Natural killer cell treated with Interleukin-12 subunit alpha and Interleukin-12 subunit beta and Interleukin-15 and Interleukin-18, amount 100 ng/mL, for 72 hours (primary cell): ENCODE data around the gene MIS18A. TPM values are rescaled to one million over a fixed set of nuclear protein-coding genes. Genes with fewer than 3 reads are reported as not detected.

Experiments used
- ATAC-seq, 2 donors: fragments of 150-1000 bp; cut with Tn5 transposase in 1 of 2; sonication (Bioruptor Pico), chemical (Tn5 transposase) in 1 of 2; 2 replicates each; pipeline ENCODE4 v1.10.0; 2021
- DNase-seq: peaks from one replicate; pipeline ENCODE4 v3.0.0; 2022; ENCODE audit warnings: low spot score
- H3K27ac Mint-ChIP-seq, 2 donors: 1 replicate in 1 of 2; 2 replicates in 1 of 2; pipeline ENCODE4 v1.8.0; 2022; ENCODE audit warnings: mixed read lengths in 2 of 2, mild to moderate bottlenecking in 1 of 2, moderate library complexity in 1 of 2
- H3K27me3 Mint-ChIP-seq, 2 donors: 1 replicate in 1 of 2; 2 replicates in 1 of 2; pipeline ENCODE4 v1.8.0; 2022; ENCODE audit warnings: mixed read lengths in 2 of 2
- H3K36me3 Mint-ChIP-seq: one replicate; pipeline ENCODE4 v1.8.0; 2022; ENCODE audit warnings: mixed read lengths
- H3K4me1 Mint-ChIP-seq, 2 donors: 1 replicate in 1 of 2; 2 replicates in 1 of 2; pipeline ENCODE4 v1.8.0; 2022; ENCODE audit warnings: low read depth in 2 of 2, mixed read lengths in 2 of 2, mild to moderate bottlenecking in 1 of 2
- H3K4me3 Mint-ChIP-seq: one replicate; pipeline ENCODE4 v1.8.0; 2022; ENCODE audit warnings: mixed read lengths
- H3K9me3 Mint-ChIP-seq: 2 replicates; pipeline ENCODE4 v1.8.0; 2022; ENCODE audit warnings: mixed read lengths
- total RNA-seq, 2 donors: library from RNA; stranded (reverse); gene quantifications; one replicate each; pipeline ENCODE4 v1.2.3, GENCODE V29; 2022

MIS18A gene
- total RNA-seq, 2 donors from 2014 or later: 13.4 to 25.2 TPM

DNA sequence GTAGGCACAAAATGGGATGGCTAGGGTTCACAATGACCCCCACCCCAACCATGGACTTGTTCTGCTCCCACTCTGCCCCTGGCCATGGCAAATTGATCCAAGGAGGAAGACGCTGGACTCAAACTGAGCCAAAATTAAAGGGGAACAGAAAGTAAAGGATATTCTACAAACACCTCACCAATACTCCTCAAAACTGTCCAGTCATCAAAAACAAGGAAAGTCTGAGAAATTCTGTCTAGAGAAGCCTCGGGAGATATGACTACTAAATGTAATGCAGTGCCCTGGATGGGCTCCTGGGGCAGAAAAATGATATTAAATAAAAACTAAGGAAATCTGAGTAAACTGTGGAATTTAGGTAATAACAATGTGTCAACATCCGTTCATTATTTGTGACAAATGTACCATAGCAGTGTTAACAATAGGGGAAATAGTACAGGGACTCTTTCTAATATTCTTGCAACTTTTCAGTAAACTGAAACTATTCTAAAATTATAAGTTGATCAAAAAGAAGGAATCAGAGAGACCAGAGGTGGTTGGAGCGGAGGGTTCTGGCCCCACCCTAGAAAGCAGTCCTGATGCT, 45.0 kb downstream of the MIS18A start:
- H3K4me3 Mint-ChIP-seq: no peak overlapping the region
- no peaks in the 10 kb centered on the region for H3K4me1 Mint-ChIP-seq
- H3K36me3 Mint-ChIP-seq: no peaks in the 10 kb centered on the region
- H3K27me3 Mint-ChIP-seq: peaks cover 7 to 22% of the 10 kb centered on the region in 2 donors
- peaks cover 4% of the 10 kb centered on the region for H3K9me3 Mint-ChIP-seq
- ATAC-seq (no peak), DNase-seq (no peak)
- no peak overlapping the region for H3K27ac Mint-ChIP-seq

DNA sequence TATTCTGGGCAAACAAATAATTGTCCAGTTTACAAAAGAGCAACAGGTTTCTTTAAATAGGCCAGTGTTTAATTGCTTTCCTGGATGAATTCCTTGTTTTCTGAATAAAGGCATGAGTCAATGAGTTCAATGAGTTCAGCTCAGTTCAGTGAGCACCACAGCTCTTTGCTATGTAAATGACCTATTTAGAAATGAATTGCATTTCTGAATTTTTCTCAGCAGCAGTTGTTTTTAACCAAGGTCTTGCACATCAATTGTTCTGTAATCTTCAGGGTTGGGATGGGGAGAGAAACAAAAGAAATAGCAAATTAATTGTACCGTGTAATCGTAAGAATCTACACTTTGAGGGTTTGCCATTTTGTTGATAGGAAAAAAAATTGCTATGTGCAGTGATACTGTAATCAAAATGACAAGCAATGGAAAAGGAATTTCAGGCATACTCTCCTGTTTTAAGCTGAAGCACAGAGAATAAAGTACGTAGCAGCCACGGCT, 45.7 kb downstream of the MIS18A start:
- DNase-seq: no peak
- no peaks in the 10 kb centered on the region for H3K36me3 Mint-ChIP-seq
- no peaks in the 10 kb centered on the region for H3K9me3 Mint-ChIP-seq
- no peak overlapping the region for H3K27ac Mint-ChIP-seq
- H3K4me3 Mint-ChIP-seq: no peak overlapping the region
- peaks cover 3 to 15% of the 10 kb centered on the region in 2 donors for H3K27me3 Mint-ChIP-seq
- H3K4me1 Mint-ChIP-seq: no peaks in the 10 kb centered on the region
- no peak for ATAC-seq

DNA sequence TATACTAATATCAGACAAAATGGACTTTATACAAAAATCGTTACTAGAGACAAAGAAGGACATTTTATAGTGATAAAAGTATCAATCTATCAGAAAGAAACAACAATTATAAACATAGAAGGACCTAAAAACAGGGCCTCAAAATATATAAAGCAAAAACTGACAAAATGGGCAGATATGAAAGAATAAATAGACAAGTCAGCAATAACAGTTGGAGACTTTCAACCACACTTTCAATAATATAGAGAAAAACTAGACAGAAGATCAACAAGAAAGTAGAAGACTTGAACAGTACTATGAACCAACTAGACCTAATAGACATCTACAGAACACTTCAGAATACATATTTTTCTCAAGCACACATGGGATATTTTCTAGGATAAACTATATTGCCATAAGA, 52.4 kb downstream of the MIS18A start:
- Mint-ChIP-seq H3K27ac (no peak overlapping the region), H3K27me3 (peaks cover 13 to 24% of the 10 kb centered on the region in 2 donors), H3K9me3 (peaks cover 6% of the 10 kb centered on the region), H3K4me1 (no peaks in the 10 kb centered on the region), H3K4me3 (no peak overlapping the region), H3K36me3 (peaks cover 13% of the 10 kb centered on the region)
- DNase-seq (no peak), ATAC-seq (no peak)

Other genes starting within 250 kb of the MIS18A start
- gene MRAP, start 19.8 kb upstream of the MIS18A start, total RNA-seq: not detected
- 10 to 100 TPM; 21.9 to 56.0 TPM for gene URB1, start 114.0 kb upstream of the MIS18A start, total RNA-seq
- gene EVA1C, start 133.7 kb upstream of the MIS18A start, total RNA-seq: 1 to 10 TPM; 1.2 to 4.7 TPM